Measurements from ENCODE around the gene OR51B4. TPM values are rescaled to one million over a fixed set of nuclear protein-coding genes. Genes with fewer than 3 reads are reported as not detected.
"Not testable (repeated sequence)": the region's sequence is repeated elsewhere in the genome, so short reads cannot be mapped to it uniquely, and the experiment has no call there.

OR51B4 gene
- total RNA-seq, 1 experiment from 2014 or later = 12.8 TPM

DNA sequence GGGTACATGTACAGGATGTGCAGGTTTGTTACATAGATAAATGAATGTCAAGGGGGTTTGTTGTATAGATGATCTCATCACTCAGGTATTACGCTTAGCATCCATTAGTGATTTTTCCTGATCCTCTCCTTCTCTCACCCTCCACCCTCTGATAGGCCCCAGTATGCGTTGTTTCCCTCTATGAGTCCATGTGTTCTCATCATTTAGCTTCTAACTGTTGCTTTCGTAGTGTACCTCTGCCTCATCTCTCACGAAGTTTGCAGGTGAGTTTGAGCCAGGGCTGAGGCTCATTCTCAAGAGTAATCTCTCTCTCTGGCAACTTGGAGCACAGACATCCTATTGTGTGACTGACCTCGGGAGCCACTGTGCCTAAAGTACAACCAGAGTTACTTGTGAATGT is 27.4 kb downstream of the OR51B4 start:
- peak; percentile 46 for DNase-seq (ENCODE audit: low spot score)

- DNase-seq (ENCODE audit: low spot score) = no peak
Measured at GRCh38 chr11:5272395-5273017, 29.2 kb downstream of the OR51B4 start.

- DNase-seq (ENCODE audit: low spot score) = no peak
Measured at GRCh38 chr11:5269715-5270147, 32.0 kb downstream of the OR51B4 start, which contains the start of gene HBE1. Gene HBE1 (minus strand): TSS chr11:5269945. CDS start chr11:5269890, 55 bp downstream.

DNA sequence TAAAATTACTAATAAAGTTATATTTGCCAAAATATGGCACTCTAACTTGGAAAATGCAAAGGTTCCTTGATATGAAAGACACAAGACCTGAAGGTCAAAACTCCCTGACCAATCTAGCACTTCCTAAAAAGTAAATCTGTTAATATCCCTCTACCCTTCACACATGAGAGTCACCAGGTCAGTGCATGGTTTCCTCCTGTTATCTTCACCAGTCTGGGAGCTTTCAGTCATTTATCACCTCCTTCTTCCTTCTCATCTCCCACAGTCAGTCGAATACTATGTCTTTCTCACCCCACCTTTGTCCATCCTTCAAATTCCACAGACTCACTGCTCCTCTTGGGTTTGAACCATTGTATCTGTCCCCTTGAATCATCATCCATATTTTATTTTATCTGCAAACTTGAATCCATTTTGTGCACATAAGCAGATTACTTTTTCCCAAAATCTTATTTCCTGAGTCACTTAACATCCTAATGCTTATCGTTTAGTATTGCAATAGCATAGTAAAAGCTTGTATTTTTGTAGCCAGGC is 34.6 kb downstream of the OR51B4 start:
- DNase-seq (ENCODE audit: low spot score) = no peak

- DNase-seq (ENCODE audit: low spot score) = no peak
Measured at GRCh38 chr11:5266609-5267008, 35.1 kb downstream of the OR51B4 start.

- no peak for DNase-seq (ENCODE audit: low spot score)
Measured at GRCh38 chr11:5265832-5266231, 35.9 kb downstream of the OR51B4 start.

DNA sequence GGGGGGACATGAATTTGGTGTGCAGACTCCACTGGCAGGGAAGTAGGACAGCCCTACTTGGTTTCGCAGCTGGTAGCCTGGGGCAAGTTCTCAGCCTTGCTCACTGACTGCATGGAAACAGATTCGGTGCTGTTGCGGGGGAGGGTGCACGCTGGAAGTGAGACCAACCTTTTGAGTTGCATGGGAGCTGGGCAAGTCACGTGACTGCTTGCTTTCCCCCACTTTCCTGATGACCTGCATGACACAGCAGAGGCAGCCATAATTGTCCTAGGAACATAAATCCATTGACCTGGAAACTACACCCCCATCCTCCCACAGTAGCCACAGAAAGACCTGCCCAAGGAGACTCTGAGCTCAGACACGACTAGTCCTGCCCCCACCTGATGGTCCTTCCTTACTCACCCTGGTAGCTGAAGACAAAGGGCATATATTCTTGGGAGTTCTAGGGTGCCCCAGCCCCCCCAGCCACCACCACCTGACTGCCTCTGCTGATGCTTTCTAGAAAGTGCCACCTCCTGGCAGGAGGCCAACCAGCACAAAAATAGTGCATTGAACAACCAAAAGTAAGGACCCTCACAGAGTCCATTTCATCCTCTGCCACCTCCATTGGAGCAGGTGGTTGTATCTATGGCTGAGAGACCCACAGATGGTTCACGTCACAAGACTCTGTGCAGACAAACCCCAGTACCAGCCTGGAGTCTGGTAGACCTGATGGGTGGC is 43.0 kb downstream of the OR51B4 start:
- DNase-seq (ENCODE audit: low spot score) = no peak

GRCh38 chr11:5257296-5257695 is 44.5 kb downstream of the OR51B4 start:
- DNase-seq (ENCODE audit: low spot score) = no peak

DNA sequence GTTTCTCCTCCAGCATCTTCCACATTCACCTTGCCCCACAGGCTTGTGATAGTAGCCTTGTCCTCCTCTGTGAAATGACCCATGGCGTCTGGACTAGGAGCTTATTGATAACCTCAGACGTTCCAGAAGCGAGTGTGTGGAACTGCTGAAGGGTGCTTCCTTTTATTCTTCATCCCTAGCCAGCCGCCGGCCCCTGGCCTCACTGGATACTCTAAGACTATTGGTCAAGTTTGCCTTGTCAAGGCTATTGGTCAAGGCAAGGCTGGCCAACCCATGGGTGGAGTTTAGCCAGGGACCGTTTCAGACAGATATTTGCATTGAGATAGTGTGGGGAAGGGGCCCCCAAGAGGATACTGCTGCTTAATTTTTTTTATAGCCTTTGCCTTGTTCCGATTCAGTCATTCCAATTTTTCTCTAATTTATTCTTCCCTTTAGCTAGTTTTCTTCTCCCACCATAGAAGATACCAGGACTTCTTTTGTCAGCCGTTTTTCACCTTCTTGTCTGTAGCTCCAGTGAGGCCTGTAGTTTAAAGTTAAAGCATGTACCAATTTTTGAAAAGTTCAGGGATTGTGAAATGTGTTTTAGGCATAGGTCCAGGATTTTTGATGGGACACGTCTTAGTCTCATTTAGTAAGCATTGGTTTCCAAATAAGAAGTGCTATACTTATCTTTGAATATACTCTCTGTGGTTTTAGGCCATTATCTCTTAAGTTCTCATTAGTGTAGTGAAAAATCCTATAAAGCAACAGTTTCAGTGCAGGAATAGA is 46.9 kb downstream of the OR51B4 start, which contains the start of gene HBG2:
Gene HBG2 (minus strand): TSS at position 136 of the 768 bp plus-strand sequence. CDS start 53 bp downstream, at position 83.
- not testable (repeated sequence) for DNase-seq (ENCODE audit: low spot score)

DNA sequence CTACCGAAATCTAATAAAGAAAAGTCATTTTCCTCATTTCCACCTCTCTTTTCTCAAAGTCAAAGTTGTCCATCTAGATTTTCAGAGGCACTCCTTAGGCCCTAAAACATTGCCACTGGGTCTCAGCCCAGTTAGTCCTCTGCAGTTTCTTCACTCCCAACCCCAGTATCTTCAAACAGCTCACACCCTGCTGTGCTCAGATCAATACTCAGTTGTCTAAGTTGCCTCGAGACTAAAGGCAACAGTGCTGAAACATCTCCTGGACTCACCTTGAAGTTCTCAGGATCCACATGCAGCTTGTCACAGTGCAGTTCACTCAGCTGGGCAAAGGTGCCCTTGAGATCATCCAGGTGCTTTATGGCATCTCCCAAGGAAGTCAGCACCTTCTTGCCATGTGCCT is 47.7 kb downstream of the OR51B4 start:
- DNase-seq (ENCODE audit: low spot score) = not testable (repeated sequence)

GRCh38 chr11:5253440-5253839 is 48.3 kb downstream of the OR51B4 start:
- DNase-seq (ENCODE audit: low spot score) = not testable (repeated sequence)

DNA sequence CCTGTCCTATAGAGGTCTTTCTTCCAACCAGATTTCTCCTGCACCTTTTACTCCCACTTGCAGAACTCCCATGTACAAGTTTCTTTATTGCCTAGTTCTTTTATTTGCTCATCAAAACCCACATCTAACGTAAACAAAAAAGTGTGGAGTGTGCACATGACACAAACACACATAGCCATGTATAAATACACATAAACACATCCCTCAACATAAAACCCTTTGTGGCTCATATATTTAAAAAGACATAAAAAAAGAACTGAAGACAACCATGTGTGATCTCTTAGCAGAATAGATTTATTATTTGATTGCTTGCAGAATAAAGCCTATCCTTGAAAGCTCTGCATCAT is 48.9 kb downstream of the OR51B4 start:
- DNase-seq (ENCODE audit: low spot score) = no peak

- DNase-seq (ENCODE audit: low spot score) = no peak
Measured at GRCh38 chr11:5252192-5252918, 49.4 kb downstream of the OR51B4 start.

DNA sequence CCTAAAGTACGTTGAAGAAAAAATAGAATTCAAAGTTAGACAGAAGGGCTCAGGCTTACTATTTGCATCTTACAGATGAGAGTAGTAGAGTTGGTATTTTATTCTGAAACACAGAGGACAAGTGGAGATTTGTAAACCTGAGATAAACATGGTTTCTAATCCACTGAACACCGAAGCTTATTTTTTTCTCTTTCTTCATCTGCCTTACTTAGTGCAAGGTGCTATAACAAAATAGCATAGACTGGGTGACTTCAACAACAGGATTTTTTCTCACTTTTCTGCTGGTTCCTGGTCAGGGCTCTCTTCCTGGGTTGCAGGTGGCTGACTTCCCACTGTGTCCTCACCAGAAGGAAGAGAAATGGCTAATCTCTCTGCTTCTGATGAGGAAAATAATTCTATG is 50.0 kb downstream of the OR51B4 start:
- DNase-seq (ENCODE audit: low spot score) = no peak

Other genes starting within 250 kb of the OR51B4 start
- gene OR52E2, start 242.3 kb downstream of the OR51B4 start, total RNA-seq (2014; rRNA removed; shearing (Covaris generic)) = not detected in 2 replicates
- not detected in 2 replicates for gene OR52E1, start 232.4 kb downstream of the OR51B4 start, total RNA-seq (2014; rRNA removed; shearing (Covaris generic))
- not detected in 2 replicates for gene OR52A5, start 163.6 kb downstream of the OR51B4 start, total RNA-seq (2014; rRNA removed; shearing (Covaris generic))
- gene OR52A1, start 147.2 kb downstream of the OR51B4 start, total RNA-seq (2014; rRNA removed; shearing (Covaris generic)) = not detected in 2 replicates
- gene OR51V1, start 101.3 kb downstream of the OR51B4 start, total RNA-seq (2014; rRNA removed; shearing (Covaris generic)) = not detected in 2 replicates
- gene HBB, start 74.9 kb downstream of the OR51B4 start, total RNA-seq (2014; rRNA removed; shearing (Covaris generic)) = not detected in 2 replicates
- gene HBD, start 67.5 kb downstream of the OR51B4 start, total RNA-seq (2014; rRNA removed; shearing (Covaris generic)) = not detected in 2 replicates
- gene HBG1, start 52.1 kb downstream of the OR51B4 start, total RNA-seq (2014; rRNA removed; shearing (Covaris generic)) = not detected in 2 replicates
- 1.1 and 1.6 TPM in 2 replicates for gene HBG2, start 47.2 kb downstream of the OR51B4 start, total RNA-seq (2014; rRNA removed; shearing (Covaris generic))
- 25.6 and 49.9 TPM in 2 replicates for gene HBE1, start 32.0 kb downstream of the OR51B4 start, total RNA-seq (2014; rRNA removed; shearing (Covaris generic))
- gene OR51B2, start 22.4 kb upstream of the OR51B4 start, total RNA-seq (2014; rRNA removed; shearing (Covaris generic)) = 0.29 and 1.5 TPM in 2 replicates
- gene OR51B5, start 41.6 kb upstream of the OR51B4 start, total RNA-seq (2014; rRNA removed; shearing (Covaris generic)) = 17.4 and 17.7 TPM in 2 replicates
- not detected in 2 replicates for gene OR51B6, start 49.6 kb upstream of the OR51B4 start, total RNA-seq (2014; rRNA removed; shearing (Covaris generic))
- gene OR51M1, start 81.9 kb upstream of the OR51B4 start, total RNA-seq (2014; rRNA removed; shearing (Covaris generic)) = not detected in 2 replicates
- gene OR51Q1, start 120.2 kb upstream of the OR51B4 start, total RNA-seq (2014; rRNA removed; shearing (Covaris generic)) = not detected in 2 replicates
- 0.55 TPM in 1 of 2 replicates, not detected in the other for gene OR51I1, start 139.6 kb upstream of the OR51B4 start, total RNA-seq (2014; rRNA removed; shearing (Covaris generic))
- gene OR51I2, start 147.4 kb upstream of the OR51B4 start, total RNA-seq (2014; rRNA removed; shearing (Covaris generic)) = not detected in 2 replicates
- not detected in 2 replicates for gene OR52D1, start 186.7 kb upstream of the OR51B4 start, total RNA-seq (2014; rRNA removed; shearing (Covaris generic))
- gene UBQLN3, start 208.0 kb upstream of the OR51B4 start, total RNA-seq (2014; rRNA removed; shearing (Covaris generic)) = not detected in 2 replicates
- gene UBQLNL, start 214.8 kb upstream of the OR51B4 start, total RNA-seq (2014; rRNA removed; shearing (Covaris generic)) = not detected in 2 replicates
- gene OR52H1, start 246.6 kb upstream of the OR51B4 start, total RNA-seq (2014; rRNA removed; shearing (Covaris generic)) = not detected in 2 replicates